DMS153 treated with DMSO at 0.1 percent for 48 hours (cell line): ENCODE measurements around the gene HOXA9.

Experiments
- DNase-seq: peaks from one replicate; lab custom pipeline; 2025; ENCODE audit not compliant: unreplicated experiment; lab: John Stamatoyannopoulos, UW

Gene HOXA9

GRCh38 chr7:27144781-27145164, 20.6 kb downstream of the HOXA9 start:
- DNase-seq, result no peak

- DNase-seq, result no peak
Observed at GRCh38 chr7:27143950-27144780, 21.2 kb downstream of the HOXA9 start.

DNA sequence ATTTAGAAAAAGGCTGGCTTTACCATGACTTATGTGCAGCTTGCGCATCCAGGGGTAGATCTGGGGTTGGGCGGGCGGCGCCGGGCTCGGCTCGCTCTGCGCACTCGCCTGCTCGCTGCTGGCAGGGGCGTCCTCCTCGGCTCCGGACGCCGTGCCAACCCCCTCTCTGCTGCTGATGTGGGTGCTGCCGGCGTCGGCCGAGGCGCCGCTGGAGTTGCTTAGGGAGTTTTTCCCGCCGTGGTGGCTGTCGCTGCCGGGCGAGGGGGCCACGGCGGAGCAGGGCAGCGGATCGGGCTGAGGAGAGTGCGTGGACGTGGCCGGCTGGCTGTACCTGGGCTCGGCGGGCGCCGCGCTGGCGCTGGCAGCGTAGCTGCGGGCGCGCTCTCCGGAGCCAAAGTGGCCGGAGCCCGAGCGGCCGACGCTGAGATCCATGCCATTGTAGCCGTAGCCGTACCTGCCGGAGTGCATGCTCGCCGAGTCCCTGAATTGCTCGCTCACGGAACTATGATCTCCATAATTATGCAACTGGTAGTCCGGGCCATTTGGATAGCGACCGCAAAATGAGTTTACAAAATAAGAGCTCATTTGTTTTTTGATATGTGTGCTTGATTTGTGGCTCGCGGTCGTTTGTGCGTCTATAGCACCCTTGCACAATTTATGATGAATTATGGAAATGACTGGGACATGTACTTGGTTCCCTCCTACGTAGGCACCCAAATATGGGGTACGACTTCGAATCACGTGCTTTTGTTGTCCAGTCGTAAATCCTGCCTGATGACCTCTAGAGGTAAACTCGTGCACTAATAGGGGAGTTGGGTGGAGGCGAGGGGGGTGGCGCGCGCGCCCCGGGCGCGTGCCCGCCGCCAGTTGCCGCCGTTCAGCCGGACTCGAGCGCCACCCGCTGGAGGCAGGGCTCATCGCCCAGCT, 22.1 kb downstream of the HOXA9 start, which contains the start of gene HOXA5:
Gene HOXA5, minus strand, starts transcription at position 659 of the 927 bp plus-strand sequence. Its CDS starts 74 bp downstream, at position 585.
- DNase-seq, result no peak

GRCh38 chr7:27142580-27143022, 22.7 kb downstream of the HOXA9 start:
- no peak for DNase-seq

DNA sequence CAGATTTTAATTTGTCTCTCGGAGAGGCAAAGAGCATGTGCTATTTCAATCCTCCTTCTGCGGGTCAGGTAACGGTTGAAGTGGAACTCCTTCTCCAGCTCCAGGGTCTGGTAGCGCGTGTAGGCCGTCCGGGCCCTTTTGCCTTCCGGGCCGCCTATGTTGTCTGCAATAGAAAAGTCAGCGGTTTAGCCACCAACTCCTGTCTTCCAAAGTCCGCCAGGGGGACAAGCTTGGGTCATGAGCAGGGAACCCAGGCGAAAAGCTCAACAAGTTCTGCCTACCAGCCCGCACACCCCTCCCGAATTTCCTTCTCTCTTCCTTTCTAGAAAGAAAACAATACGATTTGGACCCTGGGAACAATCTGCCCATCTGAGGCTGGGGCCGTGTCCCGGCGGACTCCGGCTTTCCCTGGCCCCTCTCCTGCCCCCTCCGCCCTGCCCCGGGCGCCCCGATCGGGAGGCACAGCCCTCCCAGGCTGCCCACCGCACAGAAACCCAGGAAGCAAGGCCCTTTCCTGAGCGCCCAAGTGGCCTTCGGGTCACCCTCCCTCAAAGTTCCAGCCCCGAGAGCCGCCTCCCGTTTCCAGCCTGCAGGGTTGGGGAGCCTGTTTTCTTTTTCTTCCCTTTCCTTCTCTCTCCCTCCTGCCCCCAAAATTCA, 23.3 kb downstream of the HOXA9 start:
- DNase-seq, result no peak

DNA sequence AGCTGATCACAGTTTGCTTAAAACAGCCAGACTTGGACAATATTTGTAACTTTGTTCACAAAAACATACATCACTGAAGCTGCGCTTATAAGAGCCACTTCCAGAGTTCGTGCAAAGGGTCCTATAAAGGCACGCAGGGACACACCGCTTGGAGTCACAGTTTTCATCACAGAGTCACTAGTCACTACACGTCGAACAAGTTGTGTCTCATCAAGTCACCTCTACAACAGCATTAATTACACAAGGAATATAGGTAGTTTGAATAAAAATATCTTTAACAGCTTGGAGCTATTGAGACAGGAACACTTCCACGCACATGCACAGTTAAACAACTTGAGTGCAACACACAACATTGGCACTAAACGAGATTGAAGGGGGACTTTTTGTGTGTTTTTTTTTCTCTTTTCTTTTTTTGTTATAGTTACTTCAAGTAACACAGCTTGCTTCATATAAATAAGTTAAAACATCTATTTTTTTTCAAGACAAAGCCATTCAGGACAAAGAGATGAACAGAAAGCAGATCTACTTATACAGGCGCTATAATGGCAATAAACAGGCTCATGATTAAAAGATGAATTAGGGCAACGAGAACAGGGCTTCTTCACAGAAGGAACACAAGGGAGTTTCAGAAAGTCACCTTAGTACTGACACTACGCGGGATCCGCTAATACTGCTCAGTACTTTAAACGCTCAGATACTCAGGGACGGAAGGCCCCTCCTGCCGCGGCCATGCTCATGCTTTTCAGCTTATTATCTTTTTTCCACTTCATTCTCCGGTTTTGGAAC, 24.0 kb downstream of the HOXA9 start:
- DNase-seq, result no peak

- no peak for DNase-seq
Observed at GRCh38 chr7:27140126-27140857, 25.0 kb downstream of the HOXA9 start.

DNA sequence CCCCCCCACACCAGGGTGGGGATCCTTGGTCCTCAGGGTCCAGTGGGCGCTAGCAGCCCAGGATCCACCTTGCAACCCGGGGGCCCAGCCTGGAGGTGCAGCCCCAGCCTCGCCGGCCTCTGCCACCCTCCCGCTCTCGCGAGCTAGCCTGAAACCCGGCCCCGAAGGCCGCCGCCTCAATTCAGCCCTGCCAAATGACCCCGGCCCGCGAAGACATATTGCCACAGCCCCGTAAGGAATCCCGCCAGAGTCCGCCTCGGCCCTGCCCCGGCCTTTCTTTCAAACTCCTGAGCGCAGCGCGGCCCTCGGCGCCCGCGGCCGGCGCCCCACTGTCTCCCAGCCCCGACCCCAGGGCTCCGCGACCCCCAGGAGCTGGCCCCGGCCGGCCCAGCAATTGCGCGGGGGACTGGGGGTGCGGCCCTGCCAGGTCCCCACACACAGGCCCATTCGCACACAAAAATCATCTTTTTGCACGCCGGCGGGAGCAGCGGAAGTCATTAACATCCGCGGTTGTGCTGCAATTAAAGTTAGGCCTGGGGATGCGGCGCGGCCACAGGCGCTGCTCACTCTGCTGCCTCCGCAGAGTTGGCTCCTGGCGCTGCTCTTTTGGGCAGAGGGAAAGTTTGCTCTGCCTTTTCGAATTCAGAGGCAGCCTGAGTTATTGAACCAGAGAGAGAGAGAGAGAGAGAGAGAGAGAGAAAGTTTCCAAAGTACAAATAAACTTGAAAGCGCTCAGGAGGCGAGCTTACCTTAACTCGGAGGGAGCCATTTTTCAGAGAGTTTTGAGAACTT, 25.8 kb downstream of the HOXA9 start:
- no peak for DNase-seq

GRCh38 chr7:27138985-27139333, 26.4 kb downstream of the HOXA9 start:
- no peak for DNase-seq

- no peak for DNase-seq
Observed at GRCh38 chr7:27138472-27138871, 26.9 kb downstream of the HOXA9 start.

DNA sequence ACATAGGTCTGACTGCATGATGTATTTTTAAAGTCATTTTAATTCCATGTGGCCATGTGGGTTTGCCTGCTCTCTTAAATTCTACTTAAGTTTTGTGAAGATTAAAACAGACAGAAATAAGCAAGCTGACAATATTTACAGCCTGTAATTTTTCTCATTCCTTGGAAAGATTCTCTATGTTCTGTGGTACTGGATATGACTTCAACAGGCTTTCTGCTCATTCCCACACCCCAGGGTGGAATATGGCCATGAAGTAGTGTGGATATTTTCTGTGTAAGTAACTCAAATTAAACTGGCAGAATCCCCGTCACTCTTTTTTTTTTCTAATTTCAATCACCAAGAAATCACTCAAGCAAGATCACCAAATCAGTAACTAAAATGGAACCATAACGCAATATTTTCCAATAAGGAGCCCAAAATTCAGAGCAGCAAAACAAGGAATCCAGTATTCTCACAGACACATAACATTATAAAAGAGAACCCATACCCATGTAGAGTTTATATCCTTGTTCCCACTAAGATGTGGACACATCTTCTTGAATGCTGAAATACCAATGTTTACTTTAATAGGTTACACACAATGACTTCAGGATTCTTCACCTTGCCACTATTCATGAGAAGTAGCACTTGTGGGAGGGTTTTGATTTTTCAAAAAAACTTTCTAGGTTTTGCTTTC, 27.6 kb downstream of the HOXA9 start:
- DNase-seq, result no peak

DNA sequence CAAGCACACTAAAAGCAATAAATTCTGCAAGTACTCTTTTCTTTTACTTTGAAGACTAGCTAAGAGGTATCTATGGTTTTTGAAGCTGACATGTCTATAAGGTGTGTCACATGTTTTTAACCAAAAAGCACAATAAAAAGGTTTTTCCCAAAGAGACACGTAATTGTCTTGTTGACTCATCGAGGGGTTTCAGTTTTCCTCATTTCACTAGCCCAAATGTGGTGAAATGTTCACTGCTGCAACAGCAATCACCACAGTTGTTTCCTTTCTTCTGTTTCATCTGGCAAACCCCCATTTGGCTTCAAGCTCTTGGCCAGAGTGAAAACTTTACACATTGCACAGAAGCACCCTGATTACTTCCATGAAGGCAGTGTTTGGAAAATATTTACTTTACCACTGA, 30.9 kb downstream of the HOXA9 start:
- no peak for DNase-seq

DNA sequence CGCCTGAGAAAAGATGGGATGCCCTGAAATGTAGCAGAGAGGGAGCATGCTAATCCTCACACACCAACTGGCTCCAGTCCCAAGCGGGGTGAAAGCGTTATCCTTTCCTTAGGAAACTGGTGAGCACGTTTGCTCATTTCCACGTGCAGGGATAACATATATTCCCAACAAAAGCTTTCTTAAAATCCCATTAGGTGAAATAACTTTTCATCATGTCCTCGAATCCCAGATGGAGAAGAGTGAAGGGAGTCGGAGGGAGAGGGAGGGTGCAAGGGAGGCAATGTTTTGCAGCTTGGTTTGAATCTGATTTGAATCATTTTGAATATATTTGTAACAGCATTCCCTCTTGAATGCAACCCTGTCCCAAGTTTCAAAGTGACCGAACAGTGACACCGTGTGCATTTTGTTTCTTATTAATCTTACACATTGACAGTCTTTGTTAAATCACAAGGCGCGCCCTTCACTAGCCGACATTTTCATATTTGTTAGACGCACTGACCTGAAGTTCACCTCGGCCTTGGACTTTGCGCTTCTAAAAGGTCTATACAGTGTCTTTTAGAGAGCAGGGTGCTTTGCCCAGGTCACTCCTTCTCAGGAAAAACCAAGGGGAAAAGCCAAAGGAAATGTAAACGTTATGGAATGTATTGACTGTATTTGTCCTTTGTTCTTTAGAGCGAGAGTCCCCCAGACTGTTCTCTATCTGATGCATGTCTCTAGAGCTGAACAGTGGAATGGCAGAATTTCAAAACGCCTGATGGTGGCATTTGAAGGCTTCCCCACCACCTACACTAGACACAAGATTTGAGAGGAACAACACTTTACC, 31.7 kb downstream of the HOXA9 start:
- no peak for DNase-seq

GRCh38 chr7:27132978-27133377, 32.4 kb downstream of the HOXA9 start:
- DNase-seq, result no peak

DNA sequence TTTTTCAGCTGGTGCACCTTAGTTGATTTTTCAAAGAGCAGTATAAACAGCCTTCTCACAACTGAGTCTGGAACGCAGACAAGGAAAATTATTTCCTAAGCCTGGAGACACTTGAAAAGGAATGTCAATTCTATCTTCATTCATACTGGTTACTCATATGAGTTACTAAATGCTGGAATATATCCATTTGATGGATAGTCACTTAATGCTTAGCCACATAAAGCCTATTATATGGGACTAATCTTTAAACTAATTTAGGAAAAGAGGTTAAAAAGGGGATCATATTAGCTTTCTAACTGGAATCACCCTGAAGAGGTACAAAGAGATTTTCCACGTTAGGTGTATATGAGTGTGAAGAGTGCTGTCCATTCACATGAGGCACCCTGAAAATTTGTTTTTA, 33.1 kb downstream of the HOXA9 start:
- DNase-seq, result no peak

GRCh38 chr7:27131390-27131819, 33.9 kb downstream of the HOXA9 start:
- no peak for DNase-seq

- DNase-seq, result no peak
Observed at GRCh38 chr7:27130540-27131389, 34.6 kb downstream of the HOXA9 start, which contains the start of gene HOXA4. TSS of gene HOXA4 (minus strand) at chr7:27130757. CDS start at chr7:27130733, 24 bp downstream.
